ENCODE data around the gene FAAP20. TPM values are rescaled to one million over a fixed set of nuclear protein-coding genes. Genes with fewer than 3 reads are reported as not detected.

FAAP20 gene
- total and polyA plus RNA-seq, 2 experiments from 2014 or later = 130 to 188 TPM

- no peak for DNase-seq (ENCODE audit: low read depth in 1 of 2, low spot score in 1 of 2)
- no peak overlapping the region for H3K27ac ChIP-seq
- no peaks in the 10 kb centered on the region for H3K36me3 ChIP-seq
- TF ChIP-seq, protein P1, sequence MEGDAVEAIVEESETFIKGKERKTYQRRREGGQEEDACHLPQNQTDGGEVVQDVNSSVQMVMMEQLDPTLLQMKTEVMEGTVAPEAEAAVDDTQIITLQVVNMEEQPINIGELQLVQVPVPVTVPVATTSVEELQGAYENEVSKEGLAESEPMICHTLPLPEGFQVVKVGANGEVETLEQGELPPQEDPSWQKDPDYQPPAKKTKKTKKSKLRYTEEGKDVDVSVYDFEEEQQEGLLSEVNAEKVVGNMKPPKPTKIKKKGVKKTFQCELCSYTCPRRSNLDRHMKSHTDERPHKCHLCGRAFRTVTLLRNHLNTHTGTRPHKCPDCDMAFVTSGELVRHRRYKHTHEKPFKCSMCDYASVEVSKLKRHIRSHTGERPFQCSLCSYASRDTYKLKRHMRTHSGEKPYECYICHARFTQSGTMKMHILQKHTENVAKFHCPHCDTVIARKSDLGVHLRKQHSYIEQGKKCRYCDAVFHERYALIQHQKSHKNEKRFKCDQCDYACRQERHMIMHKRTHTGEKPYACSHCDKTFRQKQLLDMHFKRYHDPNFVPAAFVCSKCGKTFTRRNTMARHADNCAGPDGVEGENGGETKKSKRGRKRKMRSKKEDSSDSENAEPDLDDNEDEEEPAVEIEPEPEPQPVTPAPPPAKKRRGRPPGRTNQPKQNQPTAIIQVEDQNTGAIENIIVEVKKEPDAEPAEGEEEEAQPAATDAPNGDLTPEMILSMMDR (IDR thresholded peaks at IDR 0.05; ENCODE audit: low read depth, low read length) = no peak
- no peaks in the 10 kb centered on the region for H3K9me3 ChIP-seq (ENCODE audit: low read depth)
- H3K4me3 ChIP-seq = no peak overlapping the region
- no peaks in the 10 kb centered on the region for H3K27me3 ChIP-seq
- peaks cover 32% of the 10 kb centered on the region for H3K4me1 ChIP-seq (ENCODE audit: low read depth)
Observed at GRCh38 chr1:2200308-2200943, 5.9 kb upstream of the FAAP20 start.

GRCh38 chr1:2199042-2199810 is 4.7 kb upstream of the FAAP20 start:
- no peaks in the 10 kb centered on the region for H3K27me3 ChIP-seq
- peak overlapping the region; percentile 86 for H3K27ac ChIP-seq
- DNase-seq (ENCODE audit: low read depth in 1 of 2, low spot score in 1 of 2) = peak; percentile 85 to 93
- TF ChIP-seq, protein P1 (IDR thresholded peaks at IDR 0.05; ENCODE audit: low read depth, low read length) = no peak
- peaks cover 31% of the 10 kb centered on the region for H3K4me1 ChIP-seq (ENCODE audit: low read depth)
- H3K36me3 ChIP-seq = no peaks in the 10 kb centered on the region
- no peaks in the 10 kb centered on the region for H3K9me3 ChIP-seq (ENCODE audit: low read depth)
- H3K4me3 ChIP-seq = peak overlapping the region; percentile 8

DNA sequence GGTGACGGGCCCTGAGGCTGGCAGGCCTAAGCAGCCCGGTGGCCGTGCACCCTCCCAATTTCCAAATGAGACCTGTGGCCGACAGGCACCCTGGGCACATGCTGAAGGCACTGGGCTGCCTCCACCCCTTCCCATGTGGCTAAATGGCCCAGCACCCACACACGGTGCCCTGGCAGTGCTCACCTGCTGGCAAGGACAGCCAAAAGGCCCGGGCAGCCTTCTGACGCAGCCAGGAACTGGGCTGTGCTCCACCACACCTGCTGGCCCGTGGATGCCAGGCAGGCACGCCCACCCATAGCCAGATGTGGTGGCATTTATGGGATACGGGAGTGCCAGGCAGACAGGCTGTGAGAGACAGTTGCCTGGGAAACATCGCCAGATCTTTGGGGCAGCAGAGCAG is 4.0 kb upstream of the FAAP20 start:
- no peaks in the 10 kb centered on the region for H3K27me3 ChIP-seq
- H3K9me3 ChIP-seq (ENCODE audit: low read depth) = no peaks in the 10 kb centered on the region
- TF ChIP-seq, protein P1 (IDR thresholded peaks at IDR 0.05; ENCODE audit: low read depth, low read length) = no peak
- no peak for DNase-seq (ENCODE audit: low read depth in 1 of 2, low spot score in 1 of 2)
- H3K27ac ChIP-seq = peak overlapping the region; percentile 86
- H3K36me3 ChIP-seq = no peaks in the 10 kb centered on the region
- H3K4me1 ChIP-seq (ENCODE audit: low read depth) = peaks cover 33% of the 10 kb centered on the region
- no peak overlapping the region for H3K4me3 ChIP-seq

- Histone ChIP-seq H3K4me1 (ENCODE audit: low read depth) (peaks cover 40% of the 10 kb centered on the region), H3K36me3 (no peaks in the 10 kb centered on the region), H3K4me3 (no peak overlapping the region), H3K27ac (peak overlapping the region; percentile 86), H3K9me3 (ENCODE audit: low read depth) (no peaks in the 10 kb centered on the region), H3K27me3 (no peaks in the 10 kb centered on the region)
- TF ChIP-seq, protein P1 (IDR thresholded peaks at IDR 0.05; ENCODE audit: low read depth, low read length) = no peak
- no peak for DNase-seq (ENCODE audit: low read depth in 1 of 2, low spot score in 1 of 2)
Observed at GRCh38 chr1:2197707-2198165, 3.2 kb upstream of the FAAP20 start.

DNA sequence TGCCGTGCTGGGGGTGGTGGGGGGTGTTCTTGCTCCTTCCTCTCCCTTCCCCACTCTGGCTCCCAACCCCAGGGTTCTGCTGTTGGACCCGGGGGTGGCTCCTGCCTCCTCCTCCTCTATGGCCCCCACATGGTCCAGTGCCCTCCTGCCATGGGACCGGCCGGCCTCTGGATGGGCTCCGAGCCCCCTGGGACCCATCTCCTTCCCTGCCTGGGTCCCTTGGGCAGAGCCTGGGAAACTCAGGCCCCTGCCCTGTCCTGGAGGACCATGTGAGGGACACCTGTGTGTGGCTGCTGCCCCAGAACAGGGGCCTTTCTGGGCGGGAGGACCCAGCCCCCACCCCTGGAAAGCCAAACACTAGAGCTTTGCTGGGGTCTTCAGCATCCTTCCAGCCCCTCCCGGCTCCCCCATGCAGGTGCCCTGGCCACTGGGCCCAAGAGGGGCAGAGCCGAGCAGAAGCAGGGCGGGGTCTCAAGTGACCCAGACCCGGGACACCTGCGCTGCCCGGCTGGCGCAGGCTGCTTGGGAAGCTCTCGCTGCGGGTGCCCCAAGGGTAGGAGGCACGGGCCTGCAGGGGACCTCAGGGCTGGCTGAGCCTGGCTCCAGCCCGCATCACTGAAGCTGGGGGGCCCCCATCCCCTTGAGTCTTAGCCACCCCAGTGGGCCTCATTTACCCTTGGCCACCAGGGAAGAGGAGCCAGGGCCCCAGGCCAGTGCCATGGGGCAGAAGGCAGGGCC is 2.5 kb upstream of the FAAP20 start:
- H3K27ac ChIP-seq = peak overlapping the region; percentile 86
- H3K4me1 ChIP-seq (ENCODE audit: low read depth) = peaks cover 45% of the 10 kb centered on the region
- no peak for DNase-seq (ENCODE audit: low read depth in 1 of 2, low spot score in 1 of 2)
- H3K27me3 ChIP-seq = no peaks in the 10 kb centered on the region
- no peaks in the 10 kb centered on the region for H3K9me3 ChIP-seq (ENCODE audit: low read depth)
- no peaks in the 10 kb centered on the region for H3K36me3 ChIP-seq
- TF ChIP-seq, protein P1 (IDR thresholded peaks at IDR 0.05; ENCODE audit: low read depth, low read length) = no peak
- H3K4me3 ChIP-seq = no peak overlapping the region

Data from cardiac muscle cell (in vitro differentiated cells and primary cell).